ENCODE data around the gene SULT1A1. TPM values are rescaled to one million over a fixed set of nuclear protein-coding genes. Genes with fewer than 3 reads are reported as not detected.

SULT1A1 gene
- total and polyA plus RNA-seq, 2 of the 8 experiments (the other 6 are each of a cell fraction or from before 2014, with no cell fraction given): 2.1 to 4.0 TPM

DNA sequence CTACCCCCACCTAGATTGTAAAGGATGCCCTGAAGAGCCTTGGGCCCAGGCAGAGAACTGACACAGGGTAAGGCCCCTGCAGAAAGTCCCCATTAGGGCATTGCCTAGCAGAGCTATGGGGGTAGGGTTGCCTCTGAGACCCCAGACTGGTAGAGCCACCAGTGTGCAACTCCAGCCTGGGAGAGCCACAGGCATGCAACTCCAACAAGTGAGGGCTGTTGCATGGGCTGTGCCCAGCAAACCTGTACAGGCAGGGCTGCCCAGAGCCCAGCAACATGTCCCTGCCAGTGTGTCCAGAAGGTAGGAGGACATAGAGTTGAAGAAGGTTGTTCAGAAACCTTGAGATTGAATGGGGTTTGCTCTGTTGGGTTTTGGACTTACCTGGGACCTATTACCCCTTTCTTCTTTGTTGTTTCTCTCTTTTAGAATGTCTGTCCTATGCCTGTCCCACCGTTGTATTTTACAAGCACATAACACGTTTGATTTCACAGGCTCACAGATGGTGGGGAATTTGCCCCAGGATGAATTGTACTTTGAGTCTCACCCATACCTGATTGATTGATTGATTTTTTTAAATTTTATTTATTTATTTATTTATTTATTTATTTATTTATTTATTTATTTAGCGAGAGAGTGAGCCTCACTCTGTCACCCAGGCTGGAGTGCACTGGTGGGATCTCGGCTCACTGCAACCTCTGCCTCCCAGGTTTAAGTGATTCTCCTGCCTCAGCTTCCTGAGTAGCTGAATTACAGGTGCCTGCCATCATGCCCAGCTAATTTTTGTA lies 39.7 kb downstream of the SULT1A1 start:
- no peak overlapping the region for H2BK120ac ChIP-seq (replicated peaks; ENCODE audit: low read depth, low read length)
- H4K8ac ChIP-seq (ENCODE audit: extremely low read depth, insufficient read depth, low read length): peak overlapping the region; percentile 69; the same call in 1 of the 2 replicates
- no peaks in the 10 kb centered on the region for H3K23me2 ChIP-seq (ENCODE audit: low read depth, low read length)
- H3K36me3 ChIP-seq (ENCODE audit: control insufficient read depth in 2 of 4, insufficient read depth in 4 of 4, low read length in 3 of 4): peaks cover 0 to 3% (median 0%) of the 10 kb centered on the region in 4 experiments; a peak in 1 of 8 replicates
- no peak overlapping the region for H2BK20ac ChIP-seq (ENCODE audit: low read length)
- H2BK15ac ChIP-seq (ENCODE audit: low read length): no peak overlapping the region
- no peaks in the 10 kb centered on the region; a peak in 1 of 7 replicates for H3K27me3 ChIP-seq (replicated peaks in 1 of 4; ENCODE audit: control insufficient read depth in 3 of 4, extremely low read depth in 1 of 4, insufficient read depth in 3 of 4, low read length in 3 of 4)
- H3K9me3 ChIP-seq (ENCODE audit: insufficient read depth in 2 of 2, low read depth in 1 of 2, low read length in 1 of 2): peaks cover 7 to 9% of the 10 kb centered on the region in 2 experiments
- H2BK5ac ChIP-seq (ENCODE audit: low read depth, low read length): no peak overlapping the region
- FAIRE-seq (no peak), DNase-seq (ENCODE audit: low read depth in 1 of 2, low spot score in 2 of 2) (no peak)
- H2AK5ac ChIP-seq (ENCODE audit: low read depth, low read length): no peak overlapping the region
- H4K20me1 ChIP-seq (replicated peaks in 1 of 2; ENCODE audit: control insufficient read depth in 1 of 2, insufficient read depth in 2 of 2, low read length in 2 of 2): no peaks in the 10 kb centered on the region
- H3K27ac ChIP-seq (ENCODE audit: low read depth, low read length): no peak overlapping the region
- no peak overlapping the region for H2BK12ac ChIP-seq (ENCODE audit: low read depth, low read length)
- no peak overlapping the region for H3K23ac ChIP-seq (ENCODE audit: insufficient read length)
- H4K5ac ChIP-seq (ENCODE audit: insufficient read length, low read depth, low read length): no peak overlapping the region
- peaks cover 4% of the 10 kb centered on the region; the same call in 1 of the 2 replicates for H3K79me1 ChIP-seq (ENCODE audit: low read depth, low read length)
- H3K4me3 ChIP-seq (ENCODE audit: extremely low read depth in 1 of 4, insufficient read depth in 2 of 4, low read depth in 3 of 4, low read length in 4 of 4): no peak overlapping the region
- H3K18ac ChIP-seq (ENCODE audit: extremely low read depth, low read length): no peak overlapping the region
- 89% methylated on average over 4 of the region's 4 CpGs; no CpG with 5 or more reads in 1 of the 2 experiments for WGBS, 2 experiments (ENCODE audit: extremely low coverage in 1 of 2, insufficient coverage in 1 of 2, insufficient read length in 1 of 2, insufficient replicate concordance in 2 of 2, low coverage in 1 of 2, low lambda C conversion rate in 2 of 2, missing lambda C conversion rate in 1 of 2)
- H3K79me2 ChIP-seq (ENCODE audit: control insufficient read depth in 1 of 2, insufficient read depth in 2 of 2, low read length in 2 of 2): no peaks in the 10 kb centered on the region; a peak in 1 of 4 replicates
- H3K4me2 ChIP-seq (ENCODE audit: insufficient read depth in 1 of 2, low read depth in 2 of 2, low read length in 2 of 2): no peak overlapping the region
- H2AFZ ChIP-seq (ENCODE audit: low read length): no peak overlapping the region
- H3K9ac ChIP-seq (replicated peaks in 1 of 4; ENCODE audit: extremely low read depth in 1 of 4, low read depth in 3 of 4, low read length in 3 of 4): no peak overlapping the region
- CTCF ChIA-PET (ENCODE audit: partially characterized antibody): interaction anchor here (1.5 kb wide), 1 partner anchor 47 kb away, joined by 3 read pairs; no protein-coding TSS in a partner anchor
- H3K4me1 ChIP-seq (replicated peaks in 1 of 4; ENCODE audit: control insufficient read depth in 3 of 4, insufficient read depth in 4 of 4, low read length in 3 of 4): peaks cover 7 to 15% (median 8%) of the 10 kb centered on the region in 4 experiments
- no peak overlapping the region for H3K4ac ChIP-seq (replicated peaks; ENCODE audit: insufficient read length, low read depth, low read length)
- H4K91ac ChIP-seq (replicated peaks; ENCODE audit: insufficient read length, low read length): no peak overlapping the region
- no peak overlapping the region for H3K56ac ChIP-seq (replicated peaks; ENCODE audit: insufficient read length, low read depth, low read length)
- POLR2A ChIA-PET (ENCODE audit: partially characterized antibody): interaction anchor here (0.5 to 0.8 kb wide), 2 partner anchors 10 to 344 kb away, joined by 3 read pairs; no protein-coding TSS in a partner anchor
- H3K14ac ChIP-seq (ENCODE audit: insufficient read length): no peak overlapping the region
- TF ChIP-seq GABPA (IDR thresholded peaks at IDR 0.05; ENCODE audit: borderline replicate concordance, insufficient read depth, low read length): no peak
- TF ChIP-seq SRF (IDR thresholded peaks at IDR 0.05; ENCODE audit: low read depth, low read length): no peak
- no peak for TF ChIP-seq BACH1 (IDR thresholded peaks at IDR 0.05; ENCODE audit: low read length)
- TF ChIP-seq TBP (IDR thresholded peaks at IDR 0.05; ENCODE audit: low read depth, low read length): no peak
- no peak for TF ChIP-seq CTCF (IDR thresholded peaks at IDR 0.05; ENCODE audit: control extremely low read depth in 1 of 3, insufficient read depth in 1 of 3, low read depth in 1 of 3, low read length in 3 of 3)
- TF ChIP-seq NANOG (IDR thresholded peaks at IDR 0.05; ENCODE audit: insufficient read depth, low read depth, low read length, poor library complexity, severe bottlenecking): no peak
- TF ChIP-seq EZH2 (IDR thresholded peaks at IDR 0.05; ENCODE audit: low read depth, low read length, severe bottlenecking): no peak
- TF ChIP-seq EGR1 (IDR thresholded peaks at IDR 0.05; ENCODE audit: borderline replicate concordance, low read depth, low read length): no peak
- TF ChIP-seq KDM4A (IDR thresholded peaks at IDR 0.05; ENCODE audit: low read depth, low read length, severe bottlenecking): no peak

Measured in H1 (cell line).